Spleen (tissue), 7 donors: ENCODE measurements around the gene ZNF598.

Experiments
- CTCF ChIP-seq, 11 experiments: fragments of 200-600 bp in 7 of 11; fragments of 450-650 bp in 4 of 11; sonication (generic) in 4 of 11; IDR thresholded peaks in 8 of 11; conservative IDR thresholded peaks in 3 of 11; 1 replicate in 7 of 11; 2 replicates in 4 of 11; pipeline versions ENCODE4 v1.4.0 to v1.8.0; 2016 to 2021; ENCODE audit warnings: antibody characterized with exemption in 11 of 11, inconsistent platforms in 4 of 11, mild to moderate bottlenecking in 1 of 11
- POLR2A ChIP-seq, 3 donors: fragments of 450-650 bp; IDR thresholded peaks; one replicate each; pipeline ENCODE4 v1.5.1; 2017; ENCODE audit warnings: antibody characterized with exemption in 3 of 3, mild to moderate bottlenecking in 1 of 3
- POLR2AphosphoS5 ChIP-seq, 3 donors: sonication (generic); formaldehyde crosslinking; IDR thresholded peaks; one replicate each; pipeline ENCODE4 v1.5.1; 2017; ENCODE audit warnings: antibody characterized with exemption in 3 of 3
- donor health status: DM: no; HTN: no; CAD: no; lungs with moderate emphysema.
- donor health status: DM: no; HTN: no; CAD: no.
- donor health status: DM: no; HTN: no; CAD: no.

GRCh38 chr16:2015947-2016208 is 6.3 kb upstream of the ZNF598 start:
- TF ChIP-seq CTCF (IDR thresholded peaks at IDR 0.05 in 8 of 11, conservative IDR thresholded peaks at IDR 0.05 in 3 of 11) (no peak), POLR2A (IDR thresholded peaks at IDR 0.05) (no peak), POLR2AphosphoS5 (IDR thresholded peaks at IDR 0.05) (no peak)
